Prostate gland (tissue), 2 donors: ENCODE results near the gene LPCAT1. TPM values are rescaled to one million over a fixed set of nuclear protein-coding genes. Genes with fewer than 3 reads are reported as not detected.
"Not testable (repeated sequence)": the region's sequence is repeated elsewhere in the genome, so short reads cannot be mapped to it uniquely, and the experiment has no call there.

ENCODE experiments used
- DNase-seq: peaks from one replicate; pipeline ENCODE4 v3.0.0-alpha.2; 2019; ENCODE audit warnings: low spot score
- H3K27ac ChIP-seq, 2 donors: fragments of 200-600 bp; sonication (generic); 2 replicates each; pipeline ENCODE4 v1.5.1; 2017 to 2019
- H3K27me3 ChIP-seq: fragments of 200-600 bp; sonication (generic); replicated peaks from 2 replicates; pipeline ENCODE4 v1.5.1; 2019; ENCODE audit not compliant: insufficient read depth
- H3K36me3 ChIP-seq, 2 donors: fragments of 200-600 bp; sonication (generic); 1 replicate in 1 of 2; 2 replicates in 1 of 2; pipeline versions ENCODE4 v1.5.1 to v1.8.1; 2017 to 2019
- H3K4me1 ChIP-seq: fragments of 200-600 bp; sonication (generic); replicated peaks from 2 replicates; pipeline ENCODE4 v1.5.1; 2019
- H3K4me3 ChIP-seq, 2 donors: fragments of 200-600 bp; sonication (generic); 2 replicates each; pipeline ENCODE4 v1.5.1; 2017 to 2019
- H3K9me3 ChIP-seq: fragments of 200-600 bp; sonication (generic); 2 replicates; pipeline ENCODE4 v1.5.1; 2017
- POLR2A ChIP-seq: fragments of 450-650 bp; IDR thresholded peaks from one replicate; pipeline ENCODE4 v1.6.1; 2016; ENCODE audit warnings: antibody characterized with exemption, mild to moderate bottlenecking
- POLR2AphosphoS5 ChIP-seq: sonication (generic); formaldehyde crosslinking; IDR thresholded peaks from one replicate; pipeline ENCODE4 v1.6.1; 2017; ENCODE audit warnings: antibody characterized with exemption
- WGBS: methylation state at CpG from one replicate; pipeline ENCODE4 v1.1.5; 2018; 5-methylcytosine and 5-hydroxymethylcytosine counted together
- intact Hi-C: fragments of 100-400 bp; cut with DNase I; formaldehyde crosslinking; loops from one replicate; pipeline ENCODE4 v1.14.2; 2022
- total RNA-seq, 2 donors: library from RNA; depleted of rRNA; stranded (reverse); fragments of >200 nt; gene quantifications; one replicate each; pipeline ENCODE4 v1.1.0, GENCODE V29; 2016
- TF ChIP-seq, protein P1 (sequence below), 4 experiments: fragments of 200-600 bp in 2 of 4; fragments of 450-650 bp in 2 of 4; sonication (generic) in 2 of 4; IDR thresholded peaks; 1 replicate in 3 of 4; 2 replicates in 1 of 4; pipeline ENCODE4 v1.5.1; 2016 to 2019; ENCODE audit warnings: antibody characterized with exemption in 4 of 4, mild to moderate bottlenecking in 2 of 4, moderate library complexity in 2 of 4

The LPCAT1 gene, protein sequence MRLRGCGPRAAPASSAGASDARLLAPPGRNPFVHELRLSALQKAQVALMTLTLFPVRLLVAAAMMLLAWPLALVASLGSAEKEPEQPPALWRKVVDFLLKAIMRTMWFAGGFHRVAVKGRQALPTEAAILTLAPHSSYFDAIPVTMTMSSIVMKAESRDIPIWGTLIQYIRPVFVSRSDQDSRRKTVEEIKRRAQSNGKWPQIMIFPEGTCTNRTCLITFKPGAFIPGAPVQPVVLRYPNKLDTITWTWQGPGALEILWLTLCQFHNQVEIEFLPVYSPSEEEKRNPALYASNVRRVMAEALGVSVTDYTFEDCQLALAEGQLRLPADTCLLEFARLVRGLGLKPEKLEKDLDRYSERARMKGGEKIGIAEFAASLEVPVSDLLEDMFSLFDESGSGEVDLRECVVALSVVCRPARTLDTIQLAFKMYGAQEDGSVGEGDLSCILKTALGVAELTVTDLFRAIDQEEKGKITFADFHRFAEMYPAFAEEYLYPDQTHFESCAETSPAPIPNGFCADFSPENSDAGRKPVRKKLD
- 10 to 100 TPM; 22.6 to 23.9 TPM for total RNA-seq

DNA sequence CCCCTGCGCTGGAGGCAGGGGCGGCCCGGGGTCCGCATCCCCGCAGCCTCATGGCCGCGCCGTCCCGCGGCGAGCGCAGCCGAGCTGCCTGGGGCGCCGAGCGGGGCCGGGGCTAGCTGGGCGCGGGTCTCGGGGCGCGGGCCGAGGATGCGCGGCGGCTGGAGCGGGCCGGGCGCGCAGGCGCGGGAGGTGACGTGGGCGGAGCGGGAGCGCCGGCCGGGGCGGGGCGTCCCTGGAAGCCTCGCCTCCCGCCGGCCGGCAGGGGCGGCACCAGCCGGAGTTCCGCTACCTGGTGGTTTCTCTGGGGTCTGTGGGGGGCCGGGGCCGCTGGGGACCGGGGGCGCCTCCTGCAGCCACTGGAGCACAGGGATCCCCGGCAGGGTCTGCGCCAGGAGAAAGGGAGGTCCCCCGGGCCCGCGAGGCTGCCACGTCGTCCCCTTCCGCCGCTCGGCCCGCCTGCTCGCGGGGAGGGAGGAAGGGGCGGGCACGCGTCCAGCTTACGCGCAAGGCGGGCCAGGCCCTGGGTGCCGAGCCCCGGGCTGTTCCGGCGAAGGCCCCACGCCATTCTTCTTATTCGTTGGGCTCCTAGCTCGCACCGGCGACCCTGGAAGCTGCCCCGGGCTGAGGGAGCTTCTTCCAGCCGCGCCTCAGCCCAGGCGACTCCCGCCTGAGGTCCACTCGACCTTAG, at the start of gene LPCAT1:
Gene LPCAT1, minus strand, starts transcription at position 168 of the 688 bp plus-strand sequence. Its CDS starts 116 bp downstream, at position 52.
- 3% methylated on average over 82 of the region's 85 CpGs for WGBS
- TF ChIP-seq POLR2AphosphoS5, result peak; percentile 10
- TF ChIP-seq, protein P1, sequence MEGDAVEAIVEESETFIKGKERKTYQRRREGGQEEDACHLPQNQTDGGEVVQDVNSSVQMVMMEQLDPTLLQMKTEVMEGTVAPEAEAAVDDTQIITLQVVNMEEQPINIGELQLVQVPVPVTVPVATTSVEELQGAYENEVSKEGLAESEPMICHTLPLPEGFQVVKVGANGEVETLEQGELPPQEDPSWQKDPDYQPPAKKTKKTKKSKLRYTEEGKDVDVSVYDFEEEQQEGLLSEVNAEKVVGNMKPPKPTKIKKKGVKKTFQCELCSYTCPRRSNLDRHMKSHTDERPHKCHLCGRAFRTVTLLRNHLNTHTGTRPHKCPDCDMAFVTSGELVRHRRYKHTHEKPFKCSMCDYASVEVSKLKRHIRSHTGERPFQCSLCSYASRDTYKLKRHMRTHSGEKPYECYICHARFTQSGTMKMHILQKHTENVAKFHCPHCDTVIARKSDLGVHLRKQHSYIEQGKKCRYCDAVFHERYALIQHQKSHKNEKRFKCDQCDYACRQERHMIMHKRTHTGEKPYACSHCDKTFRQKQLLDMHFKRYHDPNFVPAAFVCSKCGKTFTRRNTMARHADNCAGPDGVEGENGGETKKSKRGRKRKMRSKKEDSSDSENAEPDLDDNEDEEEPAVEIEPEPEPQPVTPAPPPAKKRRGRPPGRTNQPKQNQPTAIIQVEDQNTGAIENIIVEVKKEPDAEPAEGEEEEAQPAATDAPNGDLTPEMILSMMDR (IDR thresholded peaks at IDR 0.05), result peak in 1 of 4 experiments; percentile 21
- TF ChIP-seq POLR2A, result no peak
- Histone ChIP-seq H3K4me1 (peaks cover 8% of the 10 kb centered on the region), H3K27ac (peak within 1 kb of the TSS; percentile 66 to 69), H3K4me3 (peak within 1 kb of the TSS; percentile 67 to 74), H3K9me3 (no peaks in the 10 kb centered on the region), H3K36me3 (no peaks in the 10 kb centered on the region), H3K27me3 (no peaks in the 10 kb centered on the region)
- DNase-seq, result peak; percentile 50
- intact Hi-C loops, result no loop called here

DNA sequence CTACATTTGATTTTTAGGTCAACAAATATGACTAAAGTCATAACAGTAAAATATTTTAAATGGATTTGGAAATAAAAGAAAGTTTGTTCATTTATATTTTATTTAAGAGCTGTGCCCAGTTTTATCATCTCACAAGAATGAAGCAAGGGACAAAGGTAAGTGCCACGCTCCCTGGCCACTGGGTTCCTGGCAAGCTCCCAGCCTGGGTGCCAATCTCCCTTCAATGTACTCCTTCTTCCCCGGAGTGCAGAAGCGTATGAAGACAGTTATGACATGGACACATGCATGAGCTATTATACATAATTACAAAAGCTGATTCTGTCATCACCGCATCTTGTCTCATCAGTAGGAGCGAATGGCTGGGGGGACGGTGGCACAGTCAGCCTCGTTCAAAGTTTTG, 48.1 kb upstream of the LPCAT1 start:
- 94% methylated on average over 7 of the region's 7 CpGs for WGBS

DNA sequence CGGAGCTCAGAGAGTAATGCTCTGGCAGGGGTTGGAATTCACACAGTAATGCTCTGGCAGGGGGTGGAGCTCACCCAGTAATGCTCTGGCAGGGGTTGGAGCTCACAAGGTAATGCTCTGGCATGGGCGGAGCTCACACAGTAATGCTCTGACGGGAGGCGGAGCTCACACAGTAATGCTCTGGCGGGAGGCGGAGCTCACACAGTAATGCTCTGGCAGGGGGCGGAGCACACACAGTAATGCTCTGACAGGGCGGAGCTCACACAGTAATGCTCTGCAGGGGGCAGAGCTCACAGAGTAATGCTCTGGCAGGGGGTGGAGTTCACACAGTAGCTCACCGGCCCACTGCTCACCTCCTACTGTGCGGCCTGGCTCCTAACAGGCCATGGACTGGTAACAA, 47.2 kb upstream of the LPCAT1 start:
- Histone ChIP-seq H3K27ac (no peak overlapping the region), H3K27me3 (no peaks in the 10 kb centered on the region), H3K36me3 (no peaks in the 10 kb centered on the region), H3K4me1 (no peaks in the 10 kb centered on the region), H3K4me3 (no peak overlapping the region), H3K9me3 (no peaks in the 10 kb centered on the region)
- WGBS, result 96% methylated on average over 10 of the region's 10 CpGs
- intact Hi-C loops, result no loop called here
- no peak for DNase-seq
- TF ChIP-seq, protein P1 (IDR thresholded peaks at IDR 0.05), result no peak
- TF ChIP-seq POLR2AphosphoS5 (no peak), POLR2A (no peak)

More for the DNA sequence above, 48.1 kb upstream of the LPCAT1 start:
- H3K4me1 ChIP-seq, H3K27ac ChIP-seq, H3K36me3 ChIP-seq, intact Hi-C loops, H3K27me3 ChIP-seq, H3K9me3 ChIP-seq, H3K4me3 ChIP-seq, DNase-seq: not testable (repeated sequence)

DNA sequence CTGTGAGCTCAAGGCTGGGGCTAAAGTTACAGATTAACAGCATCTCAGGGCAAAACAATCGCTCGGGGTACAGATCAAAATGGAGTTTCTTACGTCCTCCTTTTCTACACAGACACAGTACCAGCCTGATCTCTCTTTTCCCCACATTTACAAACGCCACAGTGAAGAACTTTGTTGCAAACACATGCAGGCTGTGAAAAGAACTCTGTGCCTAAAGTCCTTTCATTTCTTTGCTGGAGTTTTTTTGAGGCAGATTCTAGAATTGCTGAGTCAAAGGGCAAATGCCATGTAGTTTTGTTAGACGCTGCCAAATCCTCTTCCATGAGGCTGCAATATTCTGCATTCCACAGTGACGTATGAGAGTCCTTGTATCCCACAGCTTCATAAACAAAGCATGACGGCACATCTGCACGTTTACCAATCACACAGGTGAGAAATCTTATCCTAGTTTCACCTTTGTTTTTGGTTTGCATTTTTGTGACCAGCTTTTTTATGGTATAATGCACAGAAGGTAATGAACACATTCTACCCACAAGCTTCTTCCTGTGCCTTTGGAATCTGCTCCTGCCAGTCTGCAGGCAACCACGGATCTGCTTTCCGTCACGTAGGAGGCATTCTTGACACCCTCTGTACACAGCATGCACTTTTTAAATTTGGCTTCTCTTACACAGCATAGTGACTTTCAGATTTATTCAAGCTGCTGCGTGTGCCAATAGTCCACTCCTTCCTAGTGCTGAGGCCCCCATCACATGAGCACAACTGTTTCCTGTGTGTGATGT, 44.6 kb upstream of the LPCAT1 start:
- no peaks in the 10 kb centered on the region for H3K36me3 ChIP-seq
- no peak for TF ChIP-seq POLR2AphosphoS5
- TF ChIP-seq, protein P1 (IDR thresholded peaks at IDR 0.05), result no peak
- TF ChIP-seq POLR2A, result no peak
- no peaks in the 10 kb centered on the region for H3K9me3 ChIP-seq
- no peaks in the 10 kb centered on the region for H3K4me1 ChIP-seq
- H3K27me3 ChIP-seq, result no peaks in the 10 kb centered on the region
- no peak overlapping the region for H3K4me3 ChIP-seq
- intact Hi-C loops, result no loop called here
- no peak overlapping the region for H3K27ac ChIP-seq
- WGBS, result 44% methylated on average over 12 of the region's 12 CpGs
- no peak for DNase-seq

DNA sequence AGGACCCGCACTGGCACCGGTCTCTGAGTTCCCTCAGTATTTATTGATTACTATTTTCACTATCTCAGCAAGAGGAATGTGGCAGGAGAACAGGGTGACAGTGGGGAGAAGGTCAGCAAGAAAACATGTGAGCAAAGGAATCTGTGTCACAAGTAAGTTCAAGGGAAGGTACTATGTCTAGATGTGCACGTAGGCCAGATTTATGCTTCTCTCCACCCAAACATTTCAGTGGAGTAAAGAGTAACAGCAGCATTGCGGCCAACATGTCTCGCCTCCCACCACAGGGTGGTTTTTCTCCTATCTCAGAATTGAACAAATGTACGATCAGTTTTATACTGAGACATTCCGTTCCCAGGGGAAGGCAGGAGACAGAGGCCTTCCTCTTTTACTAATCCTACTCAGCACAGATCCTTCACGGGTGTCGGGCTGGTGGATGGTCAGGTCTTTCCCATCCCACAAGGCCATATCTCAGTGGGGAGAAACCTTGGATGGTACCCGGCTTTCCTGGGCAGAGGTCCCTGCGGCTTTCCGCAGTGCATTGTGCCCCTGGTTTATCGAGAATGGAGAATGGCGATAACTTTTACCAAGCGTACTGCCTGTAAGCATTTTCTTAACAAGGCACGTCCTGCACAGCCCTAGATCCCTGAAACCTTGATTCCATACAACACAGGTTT, 43.9 kb upstream of the LPCAT1 start:
- DNase-seq, H3K4me1 ChIP-seq, H3K9me3 ChIP-seq, H3K4me3 ChIP-seq, intact Hi-C loops, H3K27me3 ChIP-seq, H3K36me3 ChIP-seq, H3K27ac ChIP-seq: not testable (repeated sequence)
- 91% methylated on average over 16 of the region's 16 CpGs for WGBS
